ENCODE data around the gene ZNF438.

GRCh38 chr10:31075434-31075833 lies 43.8 kb upstream of the ZNF438 start:
- TF ChIP-seq POLR2A (IDR thresholded peaks at IDR 0.05; ENCODE audit: control extremely low read depth in 1 of 2, low read depth in 2 of 2, low read length in 2 of 2) (no peak), JUND (IDR thresholded peaks at IDR 0.05; ENCODE audit: low read length) (no peak), CHD2 (IDR thresholded peaks at IDR 0.05; ENCODE audit: low read length) (no peak), SAP30 (IDR thresholded peaks at IDR 0.05; ENCODE audit: insufficient read depth, insufficient replicate concordance, low read length) (no peak), USF2 (IDR thresholded peaks at IDR 0.05; ENCODE audit: low read length) (no peak), GABPA (IDR thresholded peaks at IDR 0.05; ENCODE audit: borderline replicate concordance, insufficient read depth, low read length) (no peak), CTCF (IDR thresholded peaks at IDR 0.05; ENCODE audit: control extremely low read depth in 1 of 3, insufficient read depth in 1 of 3, low read depth in 1 of 3, low read length in 3 of 3) (no peak), EP300 (IDR thresholded peaks at IDR 0.05; ENCODE audit: borderline replicate concordance in 1 of 2, low read depth in 2 of 2, low read length in 2 of 2) (no peak), EZH2 (IDR thresholded peaks at IDR 0.05; ENCODE audit: low read depth, low read length, severe bottlenecking) (no peak), JUN (IDR thresholded peaks at IDR 0.05; ENCODE audit: low read depth, low read length) (no peak), ATF2 (IDR thresholded peaks at IDR 0.05; ENCODE audit: low read length) (no peak), MAX (IDR thresholded peaks at IDR 0.05) (no peak)
